HepG2 (cell line): ENCODE results near the gene RPLP2. TPM values are rescaled to one million over a fixed set of nuclear protein-coding genes. Genes with fewer than 3 reads are reported as not detected.

Experiments
- FOXO1 ChIP-seq: sonication (generic); formaldehyde crosslinking; IDR thresholded peaks from 2 replicates; pipeline ENCODE4 v1.4.0; 2020; ENCODE audit warnings: missing genetic modification reagents
- HOXA3 ChIP-seq: sonication (generic); formaldehyde crosslinking; IDR thresholded peaks from 2 replicates; pipeline ENCODE4 v1.5.0; 2020; ENCODE audit warnings: missing genetic modification reagents
- HOXA7 ChIP-seq: sonication (generic); formaldehyde crosslinking; IDR thresholded peaks from 2 replicates; pipeline ENCODE4 v1.8.1; 2022; ENCODE audit warnings: mild to moderate bottlenecking, missing genetic modification reagents, moderate library complexity
- ISX ChIP-seq: sonication (generic); formaldehyde crosslinking; conservative IDR thresholded peaks from 2 replicates; pipeline ENCODE4 v1.5.0; 2020; ENCODE audit warnings: missing genetic modification reagents
- MYC ChIP-seq: sonication (generic); formaldehyde crosslinking; IDR thresholded peaks from 2 replicates; pipeline ENCODE4 v1.9.0; 2021; ENCODE audit warnings: missing genetic modification reagents, borderline replicate concordance
- PCBP2 ChIP-seq: fragments of 200-400 bp; formaldehyde crosslinking; optimal IDR thresholded peaks from 2 replicates; pipeline ENCODE3; 2018; ENCODE audit warnings: low read length, low read depth; ENCODE audit not compliant: poor library complexity, severe bottlenecking
- PHF20 ChIP-seq: sonication (generic); formaldehyde crosslinking; IDR thresholded peaks from 2 replicates; pipeline ENCODE4 v1.5.0; 2020; ENCODE audit warnings: mild to moderate bottlenecking, missing genetic modification reagents
- PRMT3 ChIP-seq: sonication (generic); formaldehyde crosslinking; IDR thresholded peaks from 2 replicates; pipeline ENCODE4 v1.8.1; 2022; ENCODE audit warnings: low read depth, mild to moderate bottlenecking, moderate library complexity, missing genetic modification reagents, borderline replicate concordance
- STAG1 ChIP-seq: sonication (generic); formaldehyde crosslinking; IDR thresholded peaks from 2 replicates; pipeline ENCODE4 v1.4.0; 2020; ENCODE audit warnings: missing genetic modification reagents
- ZFP82 ChIP-seq: sonication (generic); formaldehyde crosslinking; IDR thresholded peaks from 2 replicates; pipeline ENCODE4 v1.5.1; 2020; ENCODE audit warnings: mild to moderate bottlenecking, missing genetic modification reagents, borderline replicate concordance
- ZNF10 ChIP-seq: sonication (generic); formaldehyde crosslinking; IDR thresholded peaks from 2 replicates; pipeline ENCODE4 v1.4.0; 2020; ENCODE audit warnings: mild to moderate bottlenecking, low read depth, missing genetic modification reagents, borderline replicate concordance
- ZNF101 ChIP-seq: sonication (generic); formaldehyde crosslinking; IDR thresholded peaks from 2 replicates; pipeline ENCODE4 v1.4.0; 2020; ENCODE audit warnings: mild to moderate bottlenecking, low read depth, missing genetic modification reagents, borderline replicate concordance
- ZNF143 ChIP-seq: sonication (generic); formaldehyde crosslinking; IDR thresholded peaks from 2 replicates; pipeline ENCODE4 v1.4.0; 2020; ENCODE audit warnings: missing genetic modification reagents
- ZNF230 ChIP-seq: sonication (generic); formaldehyde crosslinking; IDR thresholded peaks from 2 replicates; pipeline ENCODE4 v1.4.0; 2020; ENCODE audit warnings: mild to moderate bottlenecking, missing genetic modification reagents
- ZNF337 ChIP-seq: sonication (generic); formaldehyde crosslinking; IDR thresholded peaks from 2 replicates; pipeline ENCODE4 v1.5.1; 2020; ENCODE audit warnings: missing genetic modification reagents, low read depth, mild to moderate bottlenecking, borderline replicate concordance
- ZNF674 ChIP-seq: sonication (generic); formaldehyde crosslinking; IDR thresholded peaks from 2 replicates; pipeline ENCODE4 v1.5.0; 2020; ENCODE audit warnings: low read depth, mild to moderate bottlenecking, missing genetic modification reagents
- ZZZ3 ChIP-seq: sonication (generic); formaldehyde crosslinking; IDR thresholded peaks from 2 replicates; pipeline ENCODE4 v1.4.0; 2020; ENCODE audit warnings: missing genetic modification reagents, mild to moderate bottlenecking, borderline replicate concordance
- polyA plus RNA-seq, 8 experiments: library from polyadenylated mRNA; depleted of rRNA in 3 of 8; stranded (reverse) in 7 of 8; unstranded in 1 of 8; fragments of >200 nt; fragmentation: Illumina TruSeq in 4 of 8; extraction: Trizol in 4 of 8; gene quantifications; 2 replicates each; pipeline versions ENCODE4 v1.2.1 to v1.2.3, GENCODE V29; 2011 to 2016; ENCODE audit warnings: low read depth in 4 of 8, missing spikeins in 1 of 8, mixed read lengths in 1 of 8; ENCODE audit not compliant: insufficient read depth in 1 of 8
- total RNA-seq, 5 experiments: library from RNA; depleted of rRNA; stranded (reverse); fragments of >200 nt; fragmentation: Illumina TruSeq; extraction: Trizol; gene quantifications; 2 replicates each; pipeline ENCODE4 v1.2.3, GENCODE V29; 2016; ENCODE audit warnings: low read depth in 1 of 5
- TF ChIP-seq, protein P1 (sequence below), 2 experiments: sonication (generic) in 1 of 2; formaldehyde crosslinking in 1 of 2; IDR thresholded peaks; 2 replicates each; pipeline versions ENCODE4 v1.5.1 to v1.6.1; 2011 to 2020; ENCODE audit warnings: borderline replicate concordance in 1 of 2, low read depth in 1 of 2, low read length in 1 of 2, mild to moderate bottlenecking in 1 of 2, missing genetic modification reagents in 1 of 2, moderate library complexity in 1 of 2
- TF ChIP-seq, protein P2 (sequence below): IDR thresholded peaks from 2 replicates; pipeline ENCODE4 v1.6.1; 2012; ENCODE audit warnings: low read depth, low read length, improper control_type of control experiment
- TF ChIP-seq, protein P3 (sequence below): sonication (generic); formaldehyde crosslinking; IDR thresholded peaks from 2 replicates; pipeline ENCODE4 v1.8.1; 2023; ENCODE audit warnings: mild to moderate bottlenecking, inconsistent platforms, moderate library complexity, missing genetic modification reagents, borderline replicate concordance
- TF ChIP-seq, protein P4 (sequence below): IDR thresholded peaks from 2 replicates; pipeline ENCODE4 v1.6.1; 2018; ENCODE audit warnings: missing genetic modification reagents, mild to moderate bottlenecking, missing compliant biosample characterization

RPLP2 gene
- total and polyA plus RNA-seq, 2 of the 13 experiments (the other 11 are each of a cell fraction or from before 2014, with no cell fraction given) = 978 to 2,106 TPM

DNA sequence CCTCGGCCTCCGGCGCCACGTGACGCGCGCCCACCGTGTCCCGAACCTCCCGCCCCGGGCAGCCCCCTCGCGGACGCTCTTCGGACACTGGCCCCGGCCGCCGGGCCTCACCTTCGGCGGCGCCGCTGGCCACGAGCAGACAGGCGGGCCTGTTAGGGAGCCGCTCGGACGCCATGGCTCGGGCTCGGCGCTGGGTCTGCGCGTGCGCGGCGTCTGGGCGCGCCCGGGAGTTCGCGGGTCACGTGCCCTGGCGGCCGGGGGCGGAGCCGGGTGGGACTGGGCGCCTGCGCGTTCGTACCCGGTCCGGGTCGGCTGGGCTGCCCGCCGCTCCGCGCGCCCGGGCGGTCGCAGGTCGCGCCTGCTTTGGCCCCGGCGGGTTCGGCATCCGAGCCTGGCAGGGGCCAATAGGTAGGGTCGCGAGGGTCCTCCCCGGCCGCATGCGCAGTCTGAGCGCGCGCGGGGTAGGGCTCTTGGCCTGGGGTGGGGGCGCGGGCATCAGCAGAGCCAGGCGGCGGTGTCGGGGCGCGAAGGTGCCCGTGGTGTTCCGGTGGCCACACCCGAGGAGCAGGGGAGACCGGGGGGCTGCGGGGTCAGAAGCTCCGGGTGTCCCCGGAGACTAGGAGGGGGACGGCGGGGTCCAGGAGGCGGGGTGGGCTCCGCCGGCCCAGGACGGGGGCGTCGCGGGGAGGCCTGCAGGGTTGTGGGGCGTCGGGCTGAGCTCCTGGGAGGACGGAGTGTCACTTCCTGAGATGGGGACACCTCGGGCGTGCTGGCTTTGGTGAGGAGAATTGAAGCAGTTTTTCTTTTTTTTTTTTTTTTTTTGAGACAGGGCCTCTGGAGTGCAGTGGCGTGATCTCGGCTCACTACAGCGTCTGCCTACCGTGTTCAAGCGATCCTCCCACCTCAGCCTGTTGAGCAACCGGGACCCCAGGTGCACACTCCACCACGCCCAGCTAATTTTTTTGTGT, 32.2 kb upstream of the RPLP2 start, which contains the start of gene GATD1 (continued):
- TF ChIP-seq ZNF674 = 0 out of 2 replicates have a peak, but pooled peaks have one; percentile 59
- TF ChIP-seq ISX (CRISPR knock-in tag) = 0 out of 2 replicates have a peak, but pooled peaks have one; percentile 27
- TF ChIP-seq ZNF101 (CRISPR knock-in tag) = no peak; the same call in 1 of the 2 replicates
- TF ChIP-seq PCBP2 = no peak
- TF ChIP-seq, protein P1, sequence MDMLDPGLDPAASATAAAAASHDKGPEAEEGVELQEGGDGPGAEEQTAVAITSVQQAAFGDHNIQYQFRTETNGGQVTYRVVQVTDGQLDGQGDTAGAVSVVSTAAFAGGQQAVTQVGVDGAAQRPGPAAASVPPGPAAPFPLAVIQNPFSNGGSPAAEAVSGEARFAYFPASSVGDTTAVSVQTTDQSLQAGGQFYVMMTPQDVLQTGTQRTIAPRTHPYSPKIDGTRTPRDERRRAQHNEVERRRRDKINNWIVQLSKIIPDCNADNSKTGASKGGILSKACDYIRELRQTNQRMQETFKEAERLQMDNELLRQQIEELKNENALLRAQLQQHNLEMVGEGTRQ (IDR thresholded peaks at IDR 0.05; ENCODE audit: low read depth, low read length) = peak; percentile 87
- TF ChIP-seq, protein P1 (CRISPR knock-in tag; IDR thresholded peaks at IDR 0.05; ENCODE audit: borderline replicate concordance) = peak; percentile 30; the same call in 1 of the 2 replicates
- TF ChIP-seq, protein P2, sequence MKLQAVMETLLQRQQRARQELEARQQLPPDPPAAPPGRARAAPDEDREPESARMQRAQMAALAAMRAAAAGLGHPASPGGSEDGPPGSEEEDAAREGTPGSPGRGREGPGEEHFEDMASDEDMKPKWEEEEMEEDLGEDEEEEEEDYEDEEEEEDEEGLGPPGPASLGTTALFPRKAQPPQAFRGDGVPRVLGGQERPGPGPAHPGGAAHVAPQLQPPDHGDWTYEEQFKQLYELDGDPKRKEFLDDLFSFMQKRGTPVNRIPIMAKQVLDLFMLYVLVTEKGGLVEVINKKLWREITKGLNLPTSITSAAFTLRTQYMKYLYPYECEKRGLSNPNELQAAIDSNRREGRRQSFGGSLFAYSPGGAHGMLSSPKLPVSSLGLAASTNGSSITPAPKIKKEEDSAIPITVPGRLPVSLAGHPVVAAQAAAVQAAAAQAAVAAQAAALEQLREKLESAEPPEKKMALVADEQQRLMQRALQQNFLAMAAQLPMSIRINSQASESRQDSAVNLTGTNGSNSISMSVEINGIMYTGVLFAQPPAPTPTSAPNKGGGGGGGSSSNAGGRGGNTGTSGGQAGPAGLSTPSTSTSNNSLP = no peak
- peak; percentile 82; the same call in 1 of the 2 replicates for TF ChIP-seq MYC (CRISPR knock-in tag)
- no peak for TF ChIP-seq STAG1 (CRISPR knock-in tag)
- TF ChIP-seq ZNF143 (CRISPR knock-in tag) = no peak
- TF ChIP-seq PRMT3 (CRISPR knock-in tag) = no peak; the same call in 1 of the 2 replicates
- no peak for TF ChIP-seq ZNF337
- TF ChIP-seq ZFP82 = peak; percentile 41; the same call in 1 of the 2 replicates
- no peak for TF ChIP-seq ZNF230
- peak; percentile 47; the same call in 1 of the 2 replicates for TF ChIP-seq PHF20 (CRISPR knock-in tag)
- TF ChIP-seq HOXA3 = peak; percentile 47; the same call in 1 of the 2 replicates
- TF ChIP-seq, protein P3, sequence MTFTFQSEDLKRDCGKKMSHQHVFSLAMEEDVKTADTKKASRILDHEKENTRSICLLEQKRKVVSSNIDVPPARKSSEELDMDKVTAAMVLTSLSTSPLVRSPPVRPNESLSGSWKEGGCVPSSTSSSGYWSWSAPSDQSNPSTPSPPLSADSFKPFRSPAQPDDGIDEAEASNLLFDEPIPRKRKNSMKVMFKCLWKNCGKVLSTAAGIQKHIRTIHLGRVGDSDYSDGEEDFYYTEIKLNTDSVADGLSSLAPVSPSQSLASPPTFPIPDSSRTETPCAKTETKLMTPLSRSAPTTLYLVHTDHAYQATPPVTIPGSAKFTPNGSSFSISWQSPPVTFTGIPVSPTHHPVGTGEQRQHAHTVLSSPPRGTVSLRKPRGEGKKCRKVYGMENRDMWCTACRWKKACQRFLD = no peak
- no peak for TF ChIP-seq HOXA7
- TF ChIP-seq ZZZ3 (CRISPR knock-in tag) = no peak
- TF ChIP-seq, protein P4, sequence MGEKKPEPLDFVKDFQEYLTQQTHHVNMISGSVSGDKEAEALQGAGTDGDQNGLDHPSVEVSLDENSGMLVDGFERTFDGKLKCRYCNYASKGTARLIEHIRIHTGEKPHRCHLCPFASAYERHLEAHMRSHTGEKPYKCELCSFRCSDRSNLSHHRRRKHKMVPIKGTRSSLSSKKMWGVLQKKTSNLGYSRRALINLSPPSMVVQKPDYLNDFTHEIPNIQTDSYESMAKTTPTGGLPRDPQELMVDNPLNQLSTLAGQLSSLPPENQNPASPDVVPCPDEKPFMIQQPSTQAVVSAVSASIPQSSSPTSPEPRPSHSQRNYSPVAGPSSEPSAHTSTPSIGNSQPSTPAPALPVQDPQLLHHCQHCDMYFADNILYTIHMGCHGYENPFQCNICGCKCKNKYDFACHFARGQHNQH = no peak; the same call in 1 of the 2 replicates
- TF ChIP-seq ZNF10 = no peak
- TF ChIP-seq FOXO1 (CRISPR knock-in tag) = no peak
